Measurements from ENCODE around the gene GPR17. TPM values are rescaled to one million over a fixed set of nuclear protein-coding genes. Genes with fewer than 3 reads are reported as not detected.

GPR17 gene
- total RNA-seq, 1 donor from 2014 or later: 6.4 TPM

DNA sequence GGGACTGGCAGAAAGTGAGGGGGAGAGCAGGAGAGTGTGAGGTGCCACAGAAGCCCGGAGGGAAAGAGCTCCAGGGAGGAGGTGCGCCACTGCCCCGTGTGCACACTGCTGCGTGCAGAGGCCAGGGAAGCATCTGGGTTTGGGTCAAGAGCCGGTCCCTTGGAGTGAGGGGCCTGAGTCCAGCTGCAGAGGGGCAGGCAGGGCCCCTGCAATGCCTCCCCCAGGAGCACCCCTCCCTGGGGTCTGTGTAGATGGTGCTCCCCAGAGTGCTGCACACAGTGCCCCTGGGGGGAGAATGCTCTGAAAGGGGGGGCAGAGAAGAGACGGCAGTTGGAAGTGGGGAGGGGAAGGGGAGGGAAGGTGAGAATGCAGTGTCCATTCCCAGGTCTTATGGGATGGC lies 33.0 kb downstream of the GPR17 start:
- Mint-ChIP-seq H3K27me3 (ENCODE audit: low read depth) (peaks cover 39% of the 10 kb centered on the region), H3K9me3 (no peaks in the 10 kb centered on the region), H3K4me3 (no peak overlapping the region), H3K27ac (ENCODE audit: unreplicated experiment) (no peak overlapping the region), H3K4me1 (peaks cover 11% of the 10 kb centered on the region), H3K36me3 (ENCODE audit: low read depth) (no peaks in the 10 kb centered on the region)
- TF ChIP-seq, protein P1, sequence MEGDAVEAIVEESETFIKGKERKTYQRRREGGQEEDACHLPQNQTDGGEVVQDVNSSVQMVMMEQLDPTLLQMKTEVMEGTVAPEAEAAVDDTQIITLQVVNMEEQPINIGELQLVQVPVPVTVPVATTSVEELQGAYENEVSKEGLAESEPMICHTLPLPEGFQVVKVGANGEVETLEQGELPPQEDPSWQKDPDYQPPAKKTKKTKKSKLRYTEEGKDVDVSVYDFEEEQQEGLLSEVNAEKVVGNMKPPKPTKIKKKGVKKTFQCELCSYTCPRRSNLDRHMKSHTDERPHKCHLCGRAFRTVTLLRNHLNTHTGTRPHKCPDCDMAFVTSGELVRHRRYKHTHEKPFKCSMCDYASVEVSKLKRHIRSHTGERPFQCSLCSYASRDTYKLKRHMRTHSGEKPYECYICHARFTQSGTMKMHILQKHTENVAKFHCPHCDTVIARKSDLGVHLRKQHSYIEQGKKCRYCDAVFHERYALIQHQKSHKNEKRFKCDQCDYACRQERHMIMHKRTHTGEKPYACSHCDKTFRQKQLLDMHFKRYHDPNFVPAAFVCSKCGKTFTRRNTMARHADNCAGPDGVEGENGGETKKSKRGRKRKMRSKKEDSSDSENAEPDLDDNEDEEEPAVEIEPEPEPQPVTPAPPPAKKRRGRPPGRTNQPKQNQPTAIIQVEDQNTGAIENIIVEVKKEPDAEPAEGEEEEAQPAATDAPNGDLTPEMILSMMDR (conservative IDR thresholded peaks at IDR 0.05): no peak
- DNase-seq (ENCODE audit: low read depth, low spot score): no peak

DNA sequence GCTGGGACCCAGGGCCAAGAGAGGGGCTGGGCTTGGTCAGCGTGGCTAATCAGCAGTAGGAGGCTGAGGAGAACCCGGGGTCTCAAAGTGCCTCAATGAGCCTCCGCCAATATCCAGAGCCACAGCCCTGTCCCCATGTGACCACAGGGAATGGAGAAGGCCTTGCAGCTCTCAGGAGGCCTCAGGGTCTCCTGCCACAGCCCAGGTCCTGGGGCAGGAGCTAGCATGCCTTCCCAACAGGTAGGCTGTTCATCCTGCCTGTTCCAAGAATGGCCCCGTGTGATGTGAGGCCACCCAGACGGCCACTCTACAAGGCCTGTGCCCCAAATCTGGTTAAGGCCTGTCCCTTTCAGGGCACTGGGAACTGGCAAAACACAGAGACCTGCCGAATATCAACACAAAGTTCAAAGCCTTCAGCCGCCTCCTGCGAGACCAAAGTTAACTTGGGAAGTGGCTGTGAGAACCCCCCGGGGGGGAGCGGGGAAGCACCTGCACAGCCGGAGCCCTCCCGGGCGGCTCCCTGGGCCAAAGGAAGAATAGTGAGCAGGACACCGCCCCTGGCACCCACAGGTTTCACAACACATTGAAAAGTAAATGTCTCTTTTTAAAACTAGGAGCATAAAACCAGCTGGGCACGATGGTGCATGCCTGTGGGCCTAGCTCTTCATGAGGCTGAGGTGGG lies 33.9 kb downstream of the GPR17 start:
- peaks cover 33% of the 10 kb centered on the region for H3K27me3 Mint-ChIP-seq (ENCODE audit: low read depth)
- H3K4me3 Mint-ChIP-seq: no peak overlapping the region
- H3K4me1 Mint-ChIP-seq: peaks cover 6% of the 10 kb centered on the region
- TF ChIP-seq, protein P1 (conservative IDR thresholded peaks at IDR 0.05): no peak
- no peaks in the 10 kb centered on the region for H3K9me3 Mint-ChIP-seq
- no peak for DNase-seq (ENCODE audit: low read depth, low spot score)
- H3K27ac Mint-ChIP-seq (ENCODE audit: unreplicated experiment): no peak overlapping the region
- H3K36me3 Mint-ChIP-seq (ENCODE audit: low read depth): no peaks in the 10 kb centered on the region

DNA sequence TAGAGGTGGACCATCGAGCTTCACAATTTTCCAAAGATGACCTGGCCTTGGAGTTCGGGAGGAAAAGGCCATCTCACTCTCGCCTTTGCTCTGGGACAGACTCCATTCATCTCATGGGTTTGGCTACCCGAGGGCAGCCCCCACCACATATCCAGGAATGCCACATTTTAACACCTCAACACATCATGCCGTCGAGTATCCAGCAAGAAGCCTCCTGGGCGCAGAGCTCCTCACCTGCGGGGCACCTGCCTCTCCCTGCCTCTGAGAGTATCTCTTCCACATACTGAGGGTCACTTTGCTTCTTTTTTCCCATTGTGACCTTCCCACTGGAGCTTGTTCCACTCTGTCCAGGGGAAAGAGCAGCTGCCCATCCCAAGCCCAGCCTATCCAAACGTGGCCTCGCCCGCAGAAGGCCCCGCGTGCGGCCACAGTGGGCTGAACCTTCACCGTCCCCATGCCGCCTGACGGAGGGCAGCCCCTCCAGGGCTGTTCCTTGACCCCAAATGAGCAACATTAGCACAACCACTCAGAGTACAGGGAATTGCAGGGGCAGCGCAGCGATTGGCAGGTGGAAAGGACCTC lies 34.8 kb downstream of the GPR17 start:
- no peak overlapping the region for H3K4me3 Mint-ChIP-seq
- H3K9me3 Mint-ChIP-seq: no peaks in the 10 kb centered on the region
- H3K36me3 Mint-ChIP-seq (ENCODE audit: low read depth): no peaks in the 10 kb centered on the region
- DNase-seq (ENCODE audit: low read depth, low spot score): no peak
- peaks cover 4% of the 10 kb centered on the region for H3K4me1 Mint-ChIP-seq
- H3K27me3 Mint-ChIP-seq (ENCODE audit: low read depth): peaks cover 30% of the 10 kb centered on the region
- TF ChIP-seq, protein P1 (conservative IDR thresholded peaks at IDR 0.05): no peak
- peak overlapping the region; percentile 47 for H3K27ac Mint-ChIP-seq (ENCODE audit: unreplicated experiment)

DNA sequence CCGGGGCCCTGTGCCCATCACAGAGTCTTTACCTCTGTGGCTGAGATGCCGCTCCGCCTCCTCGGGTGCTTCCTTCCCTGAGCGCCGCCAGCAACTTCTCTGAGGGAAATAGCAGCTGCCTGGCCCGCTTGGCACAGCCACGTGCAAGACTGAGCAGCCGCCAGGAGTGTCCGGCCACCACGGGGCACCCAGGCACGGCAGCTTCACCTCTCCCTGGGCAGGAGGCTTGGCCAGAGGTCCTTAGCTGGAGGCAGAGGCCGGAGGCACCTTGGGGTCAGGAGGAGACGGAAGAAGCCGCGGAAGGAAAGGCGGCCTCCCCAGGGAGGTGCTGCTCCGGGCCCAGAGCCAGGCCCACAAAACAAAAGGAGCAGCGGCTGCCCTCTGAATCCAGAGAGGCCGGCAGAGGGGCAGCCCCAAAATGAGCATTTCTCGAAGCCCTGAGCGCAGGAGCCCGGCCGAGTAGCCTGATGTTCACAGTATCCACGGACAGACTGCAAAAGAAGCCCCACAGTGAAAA lies 35.4 kb downstream of the GPR17 start:
- peaks cover 24% of the 10 kb centered on the region for H3K27me3 Mint-ChIP-seq (ENCODE audit: low read depth)
- DNase-seq (ENCODE audit: low read depth, low spot score): no peak
- TF ChIP-seq, protein P1 (conservative IDR thresholded peaks at IDR 0.05): no peak
- H3K4me3 Mint-ChIP-seq: no peak overlapping the region
- H3K27ac Mint-ChIP-seq (ENCODE audit: unreplicated experiment): no peak overlapping the region
- H3K36me3 Mint-ChIP-seq (ENCODE audit: low read depth): no peaks in the 10 kb centered on the region
- H3K4me1 Mint-ChIP-seq: no peaks in the 10 kb centered on the region
- H3K9me3 Mint-ChIP-seq: no peaks in the 10 kb centered on the region

DNA sequence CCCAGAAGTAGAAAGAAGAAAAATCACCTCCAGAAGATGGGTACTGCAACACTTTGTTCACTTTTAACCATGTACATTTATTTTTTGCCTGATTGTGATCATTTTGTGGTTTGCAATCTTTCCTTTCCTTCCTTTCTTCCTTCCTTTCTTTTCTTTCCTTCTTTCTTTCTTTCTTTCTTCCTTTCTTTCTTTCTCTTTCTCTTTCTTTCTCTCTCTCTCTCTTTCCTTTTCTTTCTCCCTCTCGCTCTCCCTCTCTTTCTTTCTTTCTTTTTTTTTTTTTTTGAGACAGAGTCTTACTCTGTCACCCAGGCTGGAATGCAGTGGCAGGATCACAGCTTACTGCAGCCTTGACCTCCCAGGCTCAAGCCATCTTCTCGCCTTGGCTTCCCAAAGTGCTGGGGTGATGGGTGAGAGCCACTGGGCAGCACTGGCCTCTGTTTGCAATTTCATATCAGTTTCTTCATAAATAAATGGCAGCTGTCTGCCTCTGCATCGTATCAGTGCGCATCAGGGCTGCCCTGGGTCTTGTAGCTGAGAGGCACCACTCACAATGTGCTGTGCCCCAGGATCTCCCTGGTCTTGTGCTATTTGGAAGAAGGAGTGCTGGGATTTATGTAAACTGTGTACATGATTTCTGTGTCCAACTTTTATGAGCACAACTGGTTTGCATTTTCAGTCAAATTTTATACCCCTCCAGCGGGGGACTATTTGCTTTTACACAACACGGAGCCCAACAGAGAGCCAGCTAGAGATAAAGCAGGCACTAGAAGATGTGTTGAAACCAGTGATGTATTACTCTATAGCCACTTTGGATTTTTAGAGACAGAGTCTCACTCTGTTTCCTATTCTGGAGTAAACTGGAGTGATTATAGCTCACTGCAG lies 36.3 kb downstream of the GPR17 start:
- H3K4me3 Mint-ChIP-seq: no peak overlapping the region
- TF ChIP-seq, protein P1 (conservative IDR thresholded peaks at IDR 0.05): no peak
- H3K9me3 Mint-ChIP-seq: no peaks in the 10 kb centered on the region
- peaks cover 15% of the 10 kb centered on the region for H3K27me3 Mint-ChIP-seq (ENCODE audit: low read depth)
- no peak for DNase-seq (ENCODE audit: low read depth, low spot score)
- no peak overlapping the region for H3K27ac Mint-ChIP-seq (ENCODE audit: unreplicated experiment)
- no peaks in the 10 kb centered on the region for H3K4me1 Mint-ChIP-seq
- no peaks in the 10 kb centered on the region for H3K36me3 Mint-ChIP-seq (ENCODE audit: low read depth)
